Measurements from ENCODE around the gene PCGF3.

Gene PCGF3

DNA sequence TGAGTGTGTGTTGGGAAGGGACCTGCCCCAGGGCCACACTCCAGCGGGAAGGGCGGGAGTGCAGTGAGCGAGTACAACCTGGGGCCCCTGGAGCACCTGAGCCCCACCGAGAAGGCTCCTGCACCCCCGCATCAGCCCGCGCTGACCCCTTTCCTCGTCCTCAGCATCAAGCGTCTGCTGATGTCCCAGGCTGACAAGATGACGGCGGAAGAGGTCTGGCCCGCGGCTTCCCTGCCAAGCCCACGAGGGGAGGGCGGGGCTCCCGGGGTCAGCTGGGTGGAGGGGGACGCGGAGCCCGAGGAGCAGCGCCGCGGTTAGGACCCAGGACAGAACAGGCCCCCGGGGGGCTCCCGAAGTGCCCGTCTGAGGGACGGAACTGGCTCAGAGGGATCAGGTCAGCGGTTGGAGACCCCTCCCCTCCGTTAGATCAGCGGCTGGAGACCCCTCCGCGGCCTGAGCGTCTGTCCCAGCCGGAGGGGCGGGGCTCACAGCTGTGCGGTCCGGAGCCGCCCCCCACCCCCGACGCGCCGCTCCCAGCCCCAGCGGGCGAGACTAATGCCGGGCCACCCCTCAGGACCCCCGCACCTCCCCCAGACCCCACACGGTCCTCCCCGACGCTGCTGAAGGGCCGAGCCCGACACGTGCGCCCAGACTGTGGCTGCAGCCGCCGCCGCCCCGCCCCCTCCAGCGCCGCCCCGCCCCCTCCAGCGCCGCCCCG lies 24.5 kb upstream of the PCGF3 start:
- H2AFZ ChIP-seq (ENCODE audit: low read depth, low read length, severe bottlenecking): no peak overlapping the region
- no peaks in the 10 kb centered on the region for H3K9me2 ChIP-seq (replicated peaks; ENCODE audit: insufficient read depth, low read length)
- H3K36me3 ChIP-seq (ENCODE audit: low read length): no peaks in the 10 kb centered on the region
- H3K79me2 ChIP-seq (ENCODE audit: insufficient read depth, low read length): no peaks in the 10 kb centered on the region
- H3K27me3 ChIP-seq (ENCODE audit: low read length): no peaks in the 10 kb centered on the region
- peak overlapping the region; percentile 5; the same call in 1 of the 2 replicates for H3K9ac ChIP-seq (ENCODE audit: low read length)
- H3K9me3 ChIP-seq (ENCODE audit: insufficient read depth, low read length): no peaks in the 10 kb centered on the region
- peak overlapping the region; percentile 24 for H3K4me2 ChIP-seq (ENCODE audit: low read depth, low read length, poor library complexity, severe bottlenecking)
- H3F3A ChIP-seq (ENCODE audit: insufficient read depth): peaks cover 22% of the 10 kb centered on the region
- H3K4me3 ChIP-seq (ENCODE audit: insufficient read depth, low read length, poor library complexity, severe bottlenecking): no peak overlapping the region
- no peak for TF ChIP-seq EZH2phosphoT487 (conservative IDR thresholded peaks at IDR 0.05; ENCODE audit: low read length)
- TF ChIP-seq, protein P1, sequence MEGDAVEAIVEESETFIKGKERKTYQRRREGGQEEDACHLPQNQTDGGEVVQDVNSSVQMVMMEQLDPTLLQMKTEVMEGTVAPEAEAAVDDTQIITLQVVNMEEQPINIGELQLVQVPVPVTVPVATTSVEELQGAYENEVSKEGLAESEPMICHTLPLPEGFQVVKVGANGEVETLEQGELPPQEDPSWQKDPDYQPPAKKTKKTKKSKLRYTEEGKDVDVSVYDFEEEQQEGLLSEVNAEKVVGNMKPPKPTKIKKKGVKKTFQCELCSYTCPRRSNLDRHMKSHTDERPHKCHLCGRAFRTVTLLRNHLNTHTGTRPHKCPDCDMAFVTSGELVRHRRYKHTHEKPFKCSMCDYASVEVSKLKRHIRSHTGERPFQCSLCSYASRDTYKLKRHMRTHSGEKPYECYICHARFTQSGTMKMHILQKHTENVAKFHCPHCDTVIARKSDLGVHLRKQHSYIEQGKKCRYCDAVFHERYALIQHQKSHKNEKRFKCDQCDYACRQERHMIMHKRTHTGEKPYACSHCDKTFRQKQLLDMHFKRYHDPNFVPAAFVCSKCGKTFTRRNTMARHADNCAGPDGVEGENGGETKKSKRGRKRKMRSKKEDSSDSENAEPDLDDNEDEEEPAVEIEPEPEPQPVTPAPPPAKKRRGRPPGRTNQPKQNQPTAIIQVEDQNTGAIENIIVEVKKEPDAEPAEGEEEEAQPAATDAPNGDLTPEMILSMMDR (IDR thresholded peaks at IDR 0.05; ENCODE audit: insufficient read depth, low read length, poor library complexity, severe bottlenecking): no peak
- H3K27ac ChIP-seq (ENCODE audit: low read depth, low read length): no peak overlapping the region
- no peaks in the 10 kb centered on the region for H4K20me1 ChIP-seq (ENCODE audit: low read depth, low read length)

DNA sequence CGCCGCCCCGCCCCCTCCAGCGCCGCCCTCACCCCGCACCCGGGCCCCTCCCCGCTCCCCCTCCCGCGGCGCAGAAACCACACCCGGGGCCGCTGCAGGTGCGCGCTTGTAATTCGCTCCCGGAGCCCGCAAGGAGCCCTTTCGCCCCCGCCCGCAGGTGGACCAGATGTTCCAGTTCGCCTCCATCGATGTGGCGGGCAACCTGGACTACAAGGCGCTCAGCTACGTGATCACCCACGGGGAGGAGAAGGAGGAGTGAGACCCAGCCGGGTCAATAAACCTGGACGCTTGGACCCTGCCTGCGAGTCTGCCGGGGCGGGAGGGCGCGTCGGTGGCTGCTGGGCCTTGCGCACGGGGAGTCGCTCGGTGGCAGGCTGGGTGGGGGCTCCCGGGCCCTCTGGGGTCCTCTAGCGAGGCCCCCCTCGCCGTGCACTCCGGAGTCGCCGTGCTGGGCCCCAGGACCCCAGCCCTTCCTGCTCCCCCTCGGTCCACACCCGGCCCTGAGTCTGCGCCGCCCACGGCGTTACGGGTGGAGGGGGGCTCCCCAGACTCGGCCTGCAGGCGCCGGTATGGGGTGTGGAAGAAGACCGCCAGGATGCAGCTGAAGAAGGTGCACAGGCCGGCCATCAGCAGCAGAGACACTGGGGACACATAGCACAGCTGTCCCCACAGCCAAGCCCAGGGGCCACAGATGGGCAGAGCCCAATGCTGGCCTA lies 23.7 kb upstream of the PCGF3 start:
- no peak overlapping the region for H2AFZ ChIP-seq (ENCODE audit: low read depth, low read length, severe bottlenecking)
- no peaks in the 10 kb centered on the region for H3K79me2 ChIP-seq (ENCODE audit: insufficient read depth, low read length)
- H3K9me3 ChIP-seq (ENCODE audit: insufficient read depth, low read length): no peaks in the 10 kb centered on the region
- H3K36me3 ChIP-seq (ENCODE audit: low read length): no peaks in the 10 kb centered on the region
- no peaks in the 10 kb centered on the region for H3K27me3 ChIP-seq (ENCODE audit: low read length)
- no peak overlapping the region for H3K27ac ChIP-seq (ENCODE audit: low read depth, low read length)
- H3K4me3 ChIP-seq (ENCODE audit: insufficient read depth, low read length, poor library complexity, severe bottlenecking): no peak overlapping the region
- no peaks in the 10 kb centered on the region for H3K9me2 ChIP-seq (replicated peaks; ENCODE audit: insufficient read depth, low read length)
- H3K9ac ChIP-seq (ENCODE audit: low read length): no peak overlapping the region
- no peak for TF ChIP-seq EZH2phosphoT487 (conservative IDR thresholded peaks at IDR 0.05; ENCODE audit: low read length)
- TF ChIP-seq, protein P1 (IDR thresholded peaks at IDR 0.05; ENCODE audit: insufficient read depth, low read length, poor library complexity, severe bottlenecking): no peak
- peaks cover 15% of the 10 kb centered on the region for H3F3A ChIP-seq (ENCODE audit: insufficient read depth)
- H4K20me1 ChIP-seq (ENCODE audit: low read depth, low read length): no peaks in the 10 kb centered on the region
- no peak overlapping the region for H3K4me2 ChIP-seq (ENCODE audit: low read depth, low read length, poor library complexity, severe bottlenecking)

DNA sequence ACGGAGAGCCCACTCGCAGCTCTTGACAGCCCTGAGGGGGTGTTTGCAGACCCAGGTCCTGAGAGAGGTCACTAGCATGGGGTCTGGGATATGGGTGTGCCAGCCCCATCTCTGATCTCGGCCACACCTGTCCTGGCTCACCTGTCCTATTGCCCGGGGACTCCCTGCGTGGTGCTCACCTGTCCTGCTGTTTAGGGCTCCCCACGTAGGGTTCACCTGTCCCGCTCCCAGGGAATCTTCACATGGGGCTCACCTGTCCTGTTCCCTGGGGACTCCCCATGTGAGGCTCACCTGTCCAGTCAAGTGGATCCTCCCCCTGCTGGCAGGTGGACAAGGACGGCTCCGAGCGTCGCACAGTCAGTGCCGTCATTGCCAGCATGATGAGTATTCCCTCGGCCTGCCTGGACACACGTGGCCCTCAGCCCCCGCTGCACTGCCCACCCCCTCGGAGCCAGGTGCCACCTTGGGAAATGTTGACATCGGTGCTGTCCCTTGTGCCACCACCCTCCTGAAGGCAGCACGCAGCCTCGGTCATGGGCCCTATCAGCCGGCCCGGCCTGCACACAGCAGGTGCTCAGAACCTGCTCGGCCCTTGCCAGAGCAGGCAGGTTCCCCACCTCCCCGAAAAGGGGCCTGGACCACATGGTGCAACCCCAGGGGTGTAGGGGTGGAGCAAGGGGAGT lies 23.0 kb upstream of the PCGF3 start:
- no peak for TF ChIP-seq EZH2phosphoT487 (conservative IDR thresholded peaks at IDR 0.05; ENCODE audit: low read length)
- TF ChIP-seq, protein P1 (IDR thresholded peaks at IDR 0.05; ENCODE audit: insufficient read depth, low read length, poor library complexity, severe bottlenecking): no peak
- Histone ChIP-seq H3K9ac (ENCODE audit: low read length) (no peak overlapping the region), H4K20me1 (ENCODE audit: low read depth, low read length) (no peaks in the 10 kb centered on the region), H3F3A (ENCODE audit: insufficient read depth) (peaks cover 8% of the 10 kb centered on the region; the same call in 1 of the 2 replicates), H3K36me3 (ENCODE audit: low read length) (no peaks in the 10 kb centered on the region), H2AFZ (ENCODE audit: low read depth, low read length, severe bottlenecking) (no peak overlapping the region), H3K9me2 (replicated peaks; ENCODE audit: insufficient read depth, low read length) (no peaks in the 10 kb centered on the region), H3K9me3 (ENCODE audit: insufficient read depth, low read length) (no peaks in the 10 kb centered on the region), H3K4me2 (ENCODE audit: low read depth, low read length, poor library complexity, severe bottlenecking) (no peak overlapping the region), H3K27me3 (ENCODE audit: low read length) (no peaks in the 10 kb centered on the region), H3K27ac (ENCODE audit: low read depth, low read length) (no peak overlapping the region), H3K4me3 (ENCODE audit: insufficient read depth, low read length, poor library complexity, severe bottlenecking) (no peak overlapping the region), H3K79me2 (ENCODE audit: insufficient read depth, low read length) (no peaks in the 10 kb centered on the region)
